ENCODE results near the gene IL31.

Gene IL31

GRCh38 chr12:122150127-122150681, 23.8 kb downstream of the IL31 start:
- DNase-seq, result no peak

- no peak for DNase-seq
These were observed 25.4 kb downstream of the IL31 start for GRCh38 chr12:122148657-122149056.

- no peak for DNase-seq
These were observed 26.3 kb downstream of the IL31 start for GRCh38 chr12:122147514-122148290.

GRCh38 chr12:122145505-122146330, 28.3 kb downstream of the IL31 start:
- no peak for DNase-seq

GRCh38 chr12:122144885-122145284, 29.1 kb downstream of the IL31 start:
- no peak for DNase-seq

- no peak for DNase-seq
These were observed 31.2 kb downstream of the IL31 start for GRCh38 chr12:122142857-122143256.

- no peak for DNase-seq
These were observed 31.9 kb downstream of the IL31 start for GRCh38 chr12:122141911-122142725.

GRCh38 chr12:122140467-122141257, 33.4 kb downstream of the IL31 start:
- DNase-seq, result no peak

GRCh38 chr12:122139941-122140340, 34.1 kb downstream of the IL31 start:
- no peak for DNase-seq

GRCh38 chr12:122139266-122139665, 34.8 kb downstream of the IL31 start:
- DNase-seq, result no peak

- DNase-seq, result no peak
These were observed 35.4 kb downstream of the IL31 start for GRCh38 chr12:122138616-122139015.

GRCh38 chr12:122138181-122138580, 35.8 kb downstream of the IL31 start:
- DNase-seq, result no peak

GRCh38 chr12:122137681-122138080, 36.3 kb downstream of the IL31 start:
- no peak for DNase-seq

- DNase-seq, result no peak
These were observed 36.8 kb downstream of the IL31 start for GRCh38 chr12:122137229-122137628.

- DNase-seq, result no peak
These were observed 38.5 kb downstream of the IL31 start for GRCh38 chr12:122135437-122136031.

GRCh38 chr12:122133192-122133950, 40.6 kb downstream of the IL31 start:
- DNase-seq, result no peak

- no peak for DNase-seq
These were observed 43.9 kb downstream of the IL31 start for GRCh38 chr12:122130150-122130549.

GRCh38 chr12:122129131-122129530, 44.9 kb downstream of the IL31 start:
- DNase-seq, result no peak

GRCh38 chr12:122128481-122128880, 45.5 kb downstream of the IL31 start:
- no peak for DNase-seq

- DNase-seq, result no peak
These were observed 46.2 kb downstream of the IL31 start for GRCh38 chr12:122127839-122128238.
